Measurements from ENCODE around the gene VPS37C. TPM values are rescaled to one million over a fixed set of nuclear protein-coding genes. Genes with fewer than 3 reads are reported as not detected.

The VPS37C gene
- total RNA-seq, 1 experiment from 2014 or later, result 23.1 TPM

GRCh38 chr11:61155741-61156140 lies 5.5 kb downstream of the VPS37C start:
- DNase-seq (ENCODE audit: low read depth, low spot score) (no peak), ATAC-seq (no peak)
- H3K27ac ChIP-seq (ENCODE audit: low read depth, low read length), result no peak overlapping the region
- no TSS peak for BruUV-seq (replicated peaks)
- CTCF ChIA-PET, result no interaction called here
- intact Hi-C loops (cut with micrococcal nuclease), result no loop called here
- H3K9me3 ChIP-seq (ENCODE audit: control insufficient read depth in 1 of 2, insufficient read depth in 1 of 2, low read depth in 1 of 2, low read length in 2 of 2), result peaks cover 5 to 8% of the 10 kb centered on the region in 2 experiments; a peak in 2 of 4 replicates
- no peak overlapping the region for H2AFZ ChIP-seq (ENCODE audit: low read depth, low read length, poor library complexity, severe bottlenecking)
- H3K36me3 ChIP-seq (ENCODE audit: control insufficient read depth in 1 of 2, insufficient read depth in 2 of 2, low read length in 2 of 2), result peaks cover 0 to 18% of the 10 kb centered on the region in 2 experiments; a peak in 2 of 4 replicates
- H3K9ac ChIP-seq (ENCODE audit: low read length), result no peak overlapping the region
- no peaks in the 10 kb centered on the region for H3K9me2 ChIP-seq (ENCODE audit: insufficient read depth)
- no peaks in the 10 kb centered on the region for H3K27me3 ChIP-seq (ENCODE audit: insufficient read depth, low read length)
- H3K4me3 ChIP-seq (replicated peaks in 1 of 2; ENCODE audit: low read depth in 1 of 2, low read length in 2 of 2), result no peak overlapping the region
- POLR2A ChIA-PET, result no interaction called here
- no peak for TF ChIP-seq EZH2phosphoT487 (IDR thresholded peaks at IDR 0.05; ENCODE audit: borderline replicate concordance)
- no peak for TF ChIP-seq CBX3 (IDR thresholded peaks at IDR 0.05; ENCODE audit: low read depth)
- TF ChIP-seq FOSL1 (IDR thresholded peaks at IDR 0.05; ENCODE audit: low read depth), result no peak
- TF ChIP-seq CEBPB (IDR thresholded peaks at IDR 0.05; ENCODE audit: low read depth), result no peak
- no peak for TF ChIP-seq CTCF (IDR thresholded peaks at IDR 0.05 in 2 of 3, conservative IDR thresholded peaks at IDR 0.05 in 1 of 3; ENCODE audit: borderline replicate concordance in 1 of 3, insufficient read depth in 1 of 3, low read depth in 2 of 3, low read length in 2 of 3)
- no peak for TF ChIP-seq ZBTB33 (IDR thresholded peaks at IDR 0.05; ENCODE audit: extremely low read depth, insufficient replicate concordance, low read length)
- TF ChIP-seq EZH2 (IDR thresholded peaks at IDR 0.05), result no peak
- TF ChIP-seq SIN3A (IDR thresholded peaks at IDR 0.05; ENCODE audit: low read depth), result no peak
- no peak for TF ChIP-seq ATF3 (IDR thresholded peaks at IDR 0.05)
- TF ChIP-seq ZNF274 (IDR thresholded peaks at IDR 0.05; ENCODE audit: low read depth, low read length), result no peak
- no peak for TF ChIP-seq JUND (IDR thresholded peaks at IDR 0.05)
- TF ChIP-seq ZFX (IDR thresholded peaks at IDR 0.05), result no peak
- TF ChIP-seq POLR2AphosphoS5 (IDR thresholded peaks at IDR 0.05; ENCODE audit: low read depth, low read length), result no peak
- no peak for TF ChIP-seq RAD21 (IDR thresholded peaks at IDR 0.05; ENCODE audit: low read depth)
- no peak for TF ChIP-seq POLR2A (IDR thresholded peaks at IDR 0.05; ENCODE audit: borderline replicate concordance, extremely low read depth, insufficient read depth, insufficient read length)
- no peak for TF ChIP-seq YY1 (IDR thresholded peaks at IDR 0.05; ENCODE audit: extremely low read depth, insufficient replicate concordance, low read depth, low read length)
- TF ChIP-seq ELF1 (IDR thresholded peaks at IDR 0.05; ENCODE audit: borderline replicate concordance, low read depth), result no peak
- TF ChIP-seq SP1 (IDR thresholded peaks at IDR 0.05; ENCODE audit: low read depth), result no peak
- no peak for TF ChIP-seq TCF7L2 (IDR thresholded peaks at IDR 0.05; ENCODE audit: borderline replicate concordance, extremely low read depth, insufficient read depth, insufficient read length)
- no peaks in the 10 kb centered on the region for H4K20me1 ChIP-seq (ENCODE audit: insufficient read depth)
- peaks cover 23 to 54% of the 10 kb centered on the region in 2 experiments for H3K4me1 ChIP-seq (ENCODE audit: control insufficient read depth in 1 of 2, insufficient read depth in 2 of 2, low read length in 2 of 2)
- no peak overlapping the region for H3K4me2 ChIP-seq (ENCODE audit: low read length)
- peaks cover 95% of the 10 kb centered on the region for H3K79me2 ChIP-seq (ENCODE audit: insufficient read depth, low read length)
- RAD21 ChIA-PET (ENCODE audit: low non-redundant PET in 1 of 2, low total read pairs in 2 of 2, uncharacterized antibody in 2 of 2, unreplicated experiment in 2 of 2), result no interaction called here

Measured in HCT116 (cell line).